Stimulated activated CD8-positive, alpha-beta memory T cell treated with anti-CD3 and anti-CD28 coated beads, Interleukin-7, amount 100 ng/mL, for 48 hours (primary cell): ENCODE data around the gene ECE1.

Experiments used
- DNase-seq, 2 donors: peaks; one replicate each; pipeline ENCODE4 v3.0.0-alpha.2; 2020; ENCODE audit warnings: low read depth in 1 of 2; ENCODE audit errors: extremely low read depth in 1 of 2

Gene ECE1

DNA sequence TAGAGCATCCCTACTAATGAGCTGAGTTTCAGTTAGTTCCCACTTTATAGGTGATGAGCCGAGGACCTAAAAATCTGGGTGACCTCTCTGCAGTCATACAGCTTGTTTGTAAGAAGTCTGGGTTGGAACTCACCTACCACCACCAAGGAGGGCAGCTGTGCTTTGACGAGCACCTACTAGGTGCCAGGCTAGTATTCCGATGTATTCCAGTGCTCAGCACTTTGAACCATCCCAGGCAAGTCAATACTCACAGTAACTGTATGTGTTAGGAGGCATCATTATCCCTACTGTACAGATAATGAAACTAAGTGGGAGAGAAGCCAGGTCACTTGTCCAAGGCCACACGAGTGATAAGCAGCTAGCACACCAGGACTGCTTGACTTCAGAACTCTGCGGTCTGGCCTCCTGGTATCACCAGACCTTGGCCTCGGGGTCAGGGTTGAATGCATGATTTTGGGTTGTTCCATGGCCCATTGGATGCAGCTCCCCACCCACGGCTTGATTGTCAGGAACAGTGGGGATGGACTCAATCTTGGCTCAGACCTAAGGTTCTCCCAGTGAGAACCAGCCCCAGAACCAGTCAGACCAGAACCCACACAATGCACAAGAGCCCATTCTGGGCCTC, 20.7 kb downstream of the ECE1 start:
- no peak for DNase-seq

DNA sequence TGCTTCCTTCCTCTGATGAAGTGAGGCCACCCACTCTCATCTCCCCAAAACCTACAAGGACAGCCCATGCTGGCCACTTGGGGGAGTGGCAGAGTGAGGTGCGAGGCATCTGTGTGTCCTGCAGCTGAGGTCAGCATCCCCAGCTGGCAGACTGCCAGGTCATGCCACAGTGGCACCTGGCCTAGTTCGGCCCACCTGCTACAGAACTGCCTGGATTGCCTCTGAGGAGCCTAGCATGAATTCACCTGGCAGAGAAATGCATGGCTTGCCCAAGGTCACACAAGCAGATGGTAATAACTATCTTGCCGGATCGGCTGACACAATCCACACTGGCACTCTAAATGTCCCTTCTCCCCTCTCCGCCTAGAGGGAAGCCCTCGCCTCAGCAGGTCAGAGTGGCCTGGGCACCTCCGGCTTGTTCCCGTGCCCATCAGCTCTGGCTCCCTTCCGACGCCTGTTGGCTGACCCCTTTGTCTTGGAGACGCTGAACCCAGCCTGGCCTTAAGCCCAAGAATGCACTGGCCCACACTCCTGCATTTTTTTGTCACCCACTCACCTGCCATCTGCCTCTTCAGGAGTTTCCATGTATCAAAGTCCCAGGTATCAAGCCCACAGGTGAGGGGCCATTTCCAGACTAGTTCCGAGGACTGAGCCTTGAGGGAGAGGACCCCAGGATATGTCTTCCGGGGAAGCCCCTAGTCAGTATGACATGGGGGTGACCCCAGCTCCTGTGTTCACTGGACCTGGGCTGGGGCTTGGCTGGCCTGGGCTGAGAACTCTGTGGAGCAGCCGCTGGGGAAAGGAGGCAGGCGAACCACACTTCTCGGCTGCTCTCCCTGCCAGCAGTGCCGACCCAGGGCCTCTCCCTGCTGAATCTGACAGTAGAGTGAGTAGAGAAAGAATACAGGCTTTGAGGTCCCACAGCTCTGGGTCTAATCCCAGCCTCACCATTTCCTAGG, 21.7 kb downstream of the ECE1 start:
- no peak for DNase-seq

DNA sequence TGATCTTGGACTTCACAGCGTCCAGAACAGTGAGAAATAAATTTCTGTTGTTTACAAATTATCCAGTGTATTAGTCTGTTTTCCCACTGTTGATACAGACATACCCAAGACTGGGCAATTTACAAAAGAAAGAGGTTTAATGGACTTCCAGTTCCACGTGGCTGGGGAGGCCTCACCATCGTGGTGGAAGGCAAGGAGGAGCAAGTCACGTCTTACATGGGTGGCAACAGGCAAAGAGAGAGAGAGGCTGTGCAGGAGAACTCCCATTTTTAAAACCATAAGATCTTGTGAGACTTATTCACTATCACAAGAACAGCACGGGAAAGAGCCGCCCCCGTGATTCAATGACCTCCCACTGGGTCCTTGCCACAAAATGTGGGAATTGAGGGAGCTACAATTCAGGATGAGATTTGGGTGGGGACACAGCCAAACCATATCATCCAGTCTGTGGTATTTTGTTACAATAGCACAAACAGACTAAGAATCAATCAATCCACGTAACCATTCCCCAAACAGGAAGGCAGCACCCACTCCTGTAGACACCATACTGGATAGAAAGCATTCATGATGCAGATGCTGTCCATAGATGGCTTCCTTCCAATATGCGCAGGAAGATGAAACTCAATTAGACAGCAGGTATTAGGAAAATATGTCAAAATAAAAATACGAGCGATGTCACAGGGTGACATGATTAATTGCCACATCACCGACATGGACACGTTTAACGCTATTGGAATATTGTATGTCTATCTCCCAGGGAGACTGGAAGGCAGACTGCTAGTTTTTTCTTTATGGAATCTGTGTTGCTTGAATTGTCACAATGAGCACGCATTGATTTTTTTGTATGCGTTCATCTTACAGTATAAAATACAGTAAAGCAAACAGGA, 22.8 kb downstream of the ECE1 start:
- DNase-seq: no peak

DNA sequence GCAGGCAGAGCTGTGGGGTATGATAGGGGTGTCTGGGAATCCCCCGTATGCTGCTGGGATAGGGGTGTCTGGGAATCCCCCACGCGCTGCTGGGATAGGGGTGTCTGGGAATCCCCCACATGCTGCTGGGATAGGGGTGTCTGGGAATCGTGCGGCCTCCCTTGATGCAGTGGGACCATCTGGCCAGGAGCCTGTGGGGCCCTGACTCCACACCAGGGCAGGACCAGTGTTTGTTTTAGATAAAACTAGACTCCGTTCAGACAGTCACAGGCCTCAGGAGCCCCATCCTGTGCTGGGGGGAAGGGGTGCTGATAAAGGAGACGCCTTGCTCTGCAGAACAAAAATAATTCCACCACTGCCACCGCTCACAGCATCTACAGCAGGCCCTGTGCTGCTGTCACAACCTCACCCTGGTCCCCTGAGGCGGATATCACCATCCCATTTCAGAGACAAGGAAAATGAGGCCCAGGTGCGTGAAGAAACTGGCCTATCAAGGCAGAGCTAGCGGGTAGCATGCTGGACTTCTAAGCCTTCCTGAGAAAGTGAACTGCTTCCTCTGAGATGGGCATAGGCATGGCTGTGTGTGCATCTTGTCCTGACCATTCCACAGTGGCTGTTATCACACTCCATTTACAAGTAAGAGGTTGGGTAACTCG, 24.0 kb downstream of the ECE1 start:
- no peak for DNase-seq

DNA sequence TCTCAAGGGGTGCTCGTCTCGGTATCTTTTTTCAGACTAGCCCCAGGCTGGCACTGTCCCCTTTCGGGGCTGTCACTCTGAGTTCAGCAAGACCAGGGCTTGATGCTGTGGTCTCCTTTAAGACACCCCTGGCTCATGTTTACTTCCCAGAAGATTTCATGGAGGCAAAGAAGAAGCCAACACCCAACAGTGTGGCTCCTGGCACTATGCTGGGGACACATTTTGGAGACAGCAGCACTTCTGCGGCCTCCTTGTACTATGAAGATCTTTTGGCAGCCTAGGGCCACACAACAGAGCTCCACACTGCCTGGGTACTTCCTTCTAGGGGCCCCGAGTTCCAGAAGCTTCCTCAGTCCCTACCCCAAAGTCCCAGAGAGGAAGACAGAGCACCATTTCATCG, 24.6 kb downstream of the ECE1 start:
- DNase-seq: no peak

DNA sequence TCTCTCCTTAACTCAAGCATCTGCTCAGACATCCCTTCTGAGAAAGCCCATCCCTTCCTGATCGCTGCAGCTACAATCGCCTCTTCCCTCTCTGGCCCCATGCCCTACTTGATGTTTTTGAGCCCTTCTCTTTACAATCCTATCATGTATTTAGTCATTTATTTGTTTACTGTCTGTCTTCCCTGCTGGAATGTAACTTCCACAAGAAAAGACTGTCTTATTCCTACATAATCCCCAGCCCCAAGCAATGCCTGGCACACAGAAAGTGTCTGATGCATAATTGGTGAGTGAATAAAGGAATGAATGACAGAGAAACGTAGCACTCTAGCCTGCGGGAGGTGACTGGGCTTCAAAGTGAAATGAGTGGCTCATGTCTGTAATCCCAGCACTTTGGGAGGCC, 25.4 kb downstream of the ECE1 start:
- DNase-seq: no peak

DNA sequence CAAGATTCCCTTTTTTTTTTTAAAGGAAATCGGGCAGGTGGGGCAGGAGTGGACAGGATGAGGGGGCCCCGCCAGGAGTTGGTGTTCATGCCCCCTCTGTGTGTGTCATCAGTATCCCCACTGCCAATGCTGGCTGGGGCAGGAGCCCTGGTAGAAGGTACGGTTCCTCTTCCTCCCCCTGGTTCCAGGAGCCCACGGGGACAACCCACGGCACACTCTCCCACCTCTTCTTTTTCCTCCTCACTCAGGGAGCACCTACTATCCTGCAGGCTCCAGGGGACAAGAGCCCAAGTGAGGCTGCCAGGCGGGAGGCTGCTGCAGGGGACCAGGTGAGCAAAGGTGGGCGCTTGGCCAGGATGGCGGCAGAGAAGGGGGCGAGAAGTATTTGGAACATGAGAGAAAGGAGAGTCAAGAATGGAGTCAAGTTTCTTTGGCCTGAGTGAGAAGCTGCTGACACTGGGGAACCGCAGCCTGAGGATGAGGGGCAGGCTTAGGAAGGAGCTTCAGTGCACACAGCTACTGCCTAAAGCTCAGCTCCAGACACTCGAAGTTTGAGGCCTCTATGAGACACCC, 26.5 kb downstream of the ECE1 start:
- DNase-seq: no peak

DNA sequence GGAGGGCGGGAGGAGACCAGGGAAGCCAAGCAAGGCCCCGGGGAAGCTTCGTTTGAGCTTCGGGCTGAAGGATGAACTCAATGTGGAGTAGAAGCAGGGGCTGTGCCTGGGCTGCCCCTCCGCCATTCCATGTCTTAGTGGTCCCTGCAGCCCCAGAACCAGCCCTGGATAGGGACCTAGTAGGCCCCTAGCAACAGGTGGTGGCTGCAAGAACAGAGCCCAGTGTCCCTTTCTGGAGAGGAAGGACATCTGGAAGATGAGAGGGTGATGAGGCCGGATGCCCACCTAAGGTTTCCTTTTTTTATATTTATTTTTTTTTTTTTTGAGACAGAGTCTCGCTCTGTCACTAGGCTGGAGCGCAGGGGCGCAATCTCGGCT, 27.2 kb downstream of the ECE1 start:
- DNase-seq: no peak

DNA sequence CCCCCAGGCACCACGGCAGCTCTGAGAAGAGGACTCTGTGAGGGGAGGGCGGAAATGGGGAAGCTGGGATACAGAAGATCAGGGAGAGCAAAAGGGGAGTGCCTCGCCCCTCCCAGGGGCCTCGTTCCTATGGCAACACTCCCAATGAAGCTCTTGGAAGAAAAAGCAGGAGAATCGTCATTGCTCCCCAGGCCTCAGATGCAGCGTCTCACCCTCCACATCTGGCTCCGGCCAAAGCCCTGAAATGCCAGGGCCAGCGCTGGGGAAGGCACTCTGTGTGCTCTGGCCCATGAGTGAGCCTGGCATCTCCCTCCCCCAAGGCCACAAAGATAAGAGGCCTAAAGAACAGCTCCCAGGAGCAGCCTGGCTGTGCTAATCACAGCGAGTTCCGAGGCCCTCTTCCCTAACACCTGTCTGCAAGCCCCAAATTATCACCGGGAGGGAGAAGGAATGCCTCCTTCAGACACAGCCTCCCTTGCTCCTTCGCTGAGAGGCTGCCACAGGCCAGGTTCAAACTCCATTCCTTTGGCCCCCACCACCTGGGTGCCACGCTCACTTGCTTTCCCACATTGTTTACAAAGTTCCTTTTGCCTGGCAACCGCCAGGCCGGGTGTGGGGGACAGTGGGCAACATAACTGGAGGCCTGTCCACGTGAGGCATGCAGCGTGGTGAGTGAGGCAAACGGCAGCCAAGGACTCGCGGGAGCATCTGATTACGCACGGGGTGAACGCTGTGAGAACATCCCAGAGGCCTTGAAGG, 27.8 kb downstream of the ECE1 start:
- no peak for DNase-seq

DNA sequence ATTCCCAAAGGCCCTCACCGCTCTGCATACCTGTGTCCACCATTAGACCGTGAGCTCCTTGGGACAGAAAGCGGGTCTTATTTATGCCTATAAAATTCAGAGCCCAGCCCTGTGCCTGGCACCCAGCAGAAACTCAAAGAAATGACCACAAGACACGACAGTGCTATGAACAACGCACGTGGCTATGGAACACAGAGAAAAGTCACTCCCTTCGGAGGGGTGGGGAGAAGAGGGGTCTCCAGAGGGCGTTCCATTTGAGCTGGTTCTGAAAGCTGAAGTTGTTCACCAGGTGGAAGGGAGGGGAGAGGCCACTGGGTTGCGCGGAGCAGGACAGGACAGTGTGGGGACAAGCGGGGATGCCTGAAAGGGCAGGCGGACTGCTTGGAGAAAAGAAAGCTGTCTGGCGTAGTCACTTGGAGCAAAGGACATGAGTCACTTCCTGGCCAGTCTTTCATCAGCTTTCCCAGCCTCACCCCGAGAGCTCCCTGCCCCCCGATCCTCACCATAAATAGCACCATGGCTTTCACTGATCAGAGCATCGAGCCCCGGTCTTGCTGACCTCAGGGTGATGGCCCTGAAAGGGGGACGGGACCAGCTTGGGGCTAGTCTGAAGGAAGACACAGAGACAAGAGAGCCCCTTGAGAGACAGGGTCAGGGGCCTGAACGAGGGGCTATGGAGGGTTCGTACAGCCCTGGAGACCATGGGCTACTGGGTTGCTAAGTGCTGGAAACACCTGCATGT, 28.5 kb downstream of the ECE1 start:
- DNase-seq: no peak

DNA sequence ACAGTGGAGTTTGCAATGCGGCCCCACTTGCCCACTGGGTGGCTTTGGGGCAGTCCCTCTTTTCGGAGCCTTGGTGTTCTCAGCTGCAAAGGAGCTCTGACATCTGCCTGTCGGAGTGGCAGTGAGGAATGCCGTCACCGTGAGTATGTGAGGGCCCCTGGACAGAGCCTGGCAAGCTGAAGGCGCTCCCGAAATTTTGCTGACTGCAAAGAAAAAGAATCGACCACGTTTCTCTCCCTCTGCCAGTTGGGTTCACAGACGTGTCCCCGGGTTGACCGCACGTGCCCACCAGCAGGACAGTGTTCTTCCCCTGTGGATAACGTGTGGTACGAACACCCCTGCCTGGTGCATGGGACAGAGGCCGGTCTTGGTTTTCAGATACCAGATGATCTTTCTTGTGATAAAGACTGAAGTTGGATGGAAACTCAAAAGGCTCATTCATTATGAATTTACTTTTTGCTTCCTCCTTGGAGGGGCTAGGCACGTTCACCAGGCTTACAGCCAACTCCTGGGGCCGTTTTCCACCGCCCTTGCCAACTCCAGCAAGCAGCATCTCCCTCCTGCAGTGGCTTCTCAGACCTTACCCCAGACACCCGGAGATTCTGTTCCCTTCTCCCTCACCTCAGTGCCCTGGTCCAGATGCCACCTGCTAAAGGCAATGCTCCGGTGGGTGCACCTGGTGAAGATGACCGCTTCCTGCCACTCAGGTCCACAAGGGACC, 29.7 kb downstream of the ECE1 start:
- DNase-seq: no peak

DNA sequence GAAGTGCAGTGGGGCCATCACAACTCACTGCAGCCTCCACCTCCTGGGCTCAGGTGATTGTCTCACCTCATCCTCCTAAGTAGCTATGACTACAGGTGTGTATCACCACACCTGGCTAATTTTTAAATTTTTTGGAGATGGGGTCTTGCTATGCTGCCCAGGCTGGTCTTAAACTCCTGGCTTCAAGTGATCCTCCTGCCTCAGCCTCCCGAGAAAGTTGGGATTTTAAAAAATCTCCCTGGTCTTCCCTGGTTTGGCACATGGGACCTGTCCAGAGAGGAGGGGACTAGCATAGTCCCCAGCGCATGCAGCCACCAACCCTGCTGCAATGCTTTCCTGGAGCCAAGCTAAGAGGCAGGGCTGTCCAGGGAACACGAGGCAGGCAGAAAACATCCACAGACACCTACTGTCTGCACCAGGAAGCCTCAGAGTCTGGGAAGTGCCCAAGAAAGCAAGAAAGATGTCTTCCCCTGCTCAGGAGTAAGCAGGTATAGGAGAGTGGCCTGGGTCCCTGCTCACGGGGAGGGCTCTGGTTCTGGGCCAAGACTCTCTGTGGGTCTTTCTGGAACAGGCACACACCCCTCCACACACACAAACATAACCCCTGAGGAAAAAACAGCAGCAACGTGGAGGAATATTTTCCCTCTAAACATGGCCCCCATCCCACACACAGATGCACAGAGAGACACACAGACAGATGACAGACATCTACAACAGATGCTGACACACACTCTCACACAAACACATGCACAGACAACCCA, 30.8 kb downstream of the ECE1 start:
- DNase-seq: no peak

DNA sequence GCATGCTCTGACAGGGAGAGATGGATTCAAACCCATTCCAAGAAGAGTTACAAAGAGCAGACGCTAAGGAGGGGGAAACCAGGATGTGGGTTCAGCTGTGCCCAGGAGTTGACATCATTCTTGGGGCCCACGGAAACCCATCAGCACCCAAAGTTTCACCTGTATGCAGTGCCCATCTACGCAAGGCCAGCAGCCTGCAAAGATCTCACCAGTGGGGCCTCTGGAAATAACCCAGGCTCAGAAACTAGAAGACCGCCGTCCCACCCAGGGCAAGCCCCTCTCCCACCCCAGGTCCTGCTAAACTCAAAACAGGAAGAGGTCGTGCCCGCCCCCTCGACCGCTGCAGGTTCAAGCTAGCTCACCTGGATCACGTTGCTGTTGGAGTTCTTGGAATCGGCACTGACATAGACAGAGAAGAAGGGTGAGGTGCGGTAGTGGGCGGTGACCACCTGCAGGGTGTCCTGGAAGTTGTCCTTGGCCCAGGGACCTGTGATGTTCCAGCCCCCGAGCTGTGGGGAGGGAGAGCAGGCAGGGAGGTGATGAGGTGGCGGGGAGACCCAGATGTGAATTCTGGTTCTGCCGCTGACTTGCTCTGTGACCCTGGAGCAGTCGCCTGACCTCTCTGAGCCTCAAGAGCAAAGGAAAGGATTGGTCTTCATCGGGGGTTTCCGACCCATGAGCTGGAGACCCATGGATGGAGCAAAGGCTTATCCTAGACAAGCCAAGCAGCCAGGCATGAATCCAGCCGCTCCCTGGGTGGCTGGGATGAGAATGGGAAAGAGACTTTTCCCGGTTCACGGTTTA, 31.7 kb downstream of the ECE1 start:
- DNase-seq: peak in 1 of 2 donors; percentile 71

DNA sequence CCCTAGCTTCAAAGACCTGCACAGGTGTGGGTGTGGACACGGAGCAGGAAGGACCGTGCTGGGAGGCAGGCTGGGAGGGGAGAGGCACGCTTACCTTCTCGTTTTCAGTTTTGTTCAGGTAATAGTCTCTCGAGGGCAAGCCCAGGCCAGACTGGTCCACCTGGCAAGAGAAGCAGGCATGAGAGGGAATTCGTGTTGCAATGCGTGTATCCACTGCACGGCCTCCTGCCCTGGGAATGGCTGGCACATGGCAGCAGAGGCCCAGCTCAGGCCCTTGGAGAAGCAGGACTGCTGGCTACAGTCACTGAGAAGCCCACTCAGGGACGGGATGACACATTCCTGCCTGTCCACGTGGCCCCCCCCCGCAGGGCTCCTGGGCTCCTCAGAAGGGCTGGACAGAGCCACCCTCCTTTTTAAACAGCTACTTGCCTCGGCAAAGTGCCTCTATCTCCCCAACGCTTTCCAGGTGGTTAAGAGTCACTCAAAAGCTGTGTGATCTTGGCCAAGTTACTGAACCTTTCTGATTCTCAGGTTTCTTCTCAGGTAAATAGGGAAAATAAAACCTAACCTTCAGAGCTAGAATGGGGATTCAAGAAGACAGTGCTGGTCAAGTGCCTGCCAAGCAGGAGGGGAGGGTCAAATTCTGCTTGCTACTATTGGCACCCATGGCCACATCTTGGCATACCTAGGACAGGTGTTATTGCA, 32.7 kb downstream of the ECE1 start:
- no peak for DNase-seq

DNA sequence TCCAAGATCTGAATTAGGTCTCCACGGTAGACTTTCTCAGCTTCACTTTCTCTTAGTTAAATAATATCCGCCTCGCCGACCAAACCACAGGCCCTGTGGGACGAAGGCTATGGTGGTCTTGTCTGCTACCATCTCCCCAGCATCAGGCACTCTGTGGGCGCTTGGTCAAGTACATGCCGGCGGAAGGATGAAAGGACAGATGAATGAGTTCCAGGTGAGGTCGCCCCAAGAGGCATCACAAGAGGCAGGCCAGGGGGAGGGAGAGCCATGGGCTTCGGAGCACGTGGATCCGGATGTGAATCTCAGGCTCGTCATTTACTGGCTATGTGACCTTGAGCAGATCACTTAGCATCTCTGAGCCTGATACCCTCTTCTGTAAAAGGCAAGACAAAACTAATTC, 33.5 kb downstream of the ECE1 start:
- no peak for DNase-seq

DNA sequence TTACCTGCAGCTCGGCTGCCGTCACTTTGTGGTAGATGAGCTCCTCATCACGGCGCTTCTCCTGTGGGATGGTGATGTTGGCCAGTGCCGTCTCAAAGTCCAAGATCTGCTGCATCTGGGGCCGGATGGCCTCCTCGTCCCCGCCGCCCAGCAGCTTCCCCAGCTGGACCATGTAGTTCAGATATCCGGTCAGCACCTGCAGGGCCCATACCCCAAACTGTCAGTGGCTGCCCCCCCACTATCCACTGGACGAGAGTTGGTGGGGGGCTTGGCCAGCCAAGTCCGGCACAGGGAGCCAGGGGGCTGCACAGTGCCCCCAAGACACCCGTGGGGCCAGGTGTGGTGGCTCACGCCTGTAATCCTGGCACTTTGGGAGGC, 34.3 kb downstream of the ECE1 start:
- DNase-seq: no peak
